Measurements from ENCODE around the gene SNRPN. TPM values are rescaled to one million over a fixed set of nuclear protein-coding genes. Genes with fewer than 3 reads are reported as not detected.

The SNRPN gene
- total and polyA plus RNA-seq, 2 of the 4 experiments (the other 2 are of a cell fraction), result 123 to 185 TPM

DNA sequence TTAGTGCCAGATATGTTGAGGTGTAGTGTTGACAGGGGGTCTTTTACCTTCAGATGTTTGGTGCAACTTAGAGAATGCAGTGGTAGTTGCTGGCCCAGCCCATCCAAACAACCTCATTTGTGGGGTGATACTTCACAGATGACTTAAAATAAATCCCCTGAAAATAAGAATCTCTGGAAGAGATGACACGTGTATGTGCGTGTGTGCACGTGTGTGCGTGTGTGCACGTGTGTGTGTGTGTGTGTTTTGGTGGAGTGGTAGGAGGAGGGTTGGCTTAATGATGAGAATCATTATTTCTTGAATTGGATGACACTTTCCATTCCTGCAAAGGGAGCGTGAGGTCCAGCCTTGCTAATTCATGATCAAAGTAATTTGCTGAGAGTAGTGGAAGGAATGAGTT is 31.9 kb downstream of the SNRPN start:
- Histone ChIP-seq H3K4me2 (ENCODE audit: low read depth, low read length) (no peak overlapping the region), H3K18ac (ENCODE audit: low read depth, low read length) (no peak overlapping the region), H4K8ac (ENCODE audit: low read depth in 2 of 2, low read length in 2 of 2) (no peak overlapping the region), H4K5ac (ENCODE audit: low read depth, low read length) (no peak overlapping the region), H3K4ac (ENCODE audit: low read depth, low read length) (no peak overlapping the region), H3K4me3 (ENCODE audit: insufficient read depth, low read depth, low read length) (no peak overlapping the region), H3K27me3 (ENCODE audit: control insufficient read depth, insufficient read depth, low read length) (no peaks in the 10 kb centered on the region), H4K20me1 (ENCODE audit: insufficient read depth, low read length) (peaks cover 3% of the 10 kb centered on the region), H3K36me3 (ENCODE audit: control insufficient read depth, insufficient read depth, low read length) (peaks cover 21% of the 10 kb centered on the region), H3K79me1 (ENCODE audit: low read depth in 1 of 2, low read length in 2 of 2) (no peaks in the 10 kb centered on the region; a peak in 1 of 4 replicates), H3K56ac (ENCODE audit: extremely low read depth, insufficient read depth, low read length) (no peak overlapping the region), H2BK15ac (ENCODE audit: low read depth, low read length) (no peak overlapping the region), H2BK5ac (ENCODE audit: low read depth, low read length, poor library complexity, severe bottlenecking) (no peak overlapping the region), H3K23ac (ENCODE audit: low read depth, low read length) (no peak overlapping the region), H3K4me1 (ENCODE audit: control insufficient read depth, insufficient read depth, low read length) (no peaks in the 10 kb centered on the region), H3K9me1 (ENCODE audit: insufficient read depth, low read length) (no peaks in the 10 kb centered on the region), H2BK120ac (ENCODE audit: low read depth, low read length) (no peak overlapping the region), H2AFZ (replicated peaks; ENCODE audit: low read length, poor library complexity) (no peak overlapping the region), H2BK20ac (ENCODE audit: low read depth, low read length) (no peak overlapping the region), H3K9me3 (ENCODE audit: control insufficient read depth, insufficient read depth, low read length) (no peaks in the 10 kb centered on the region), H2AK9ac (replicated peaks; ENCODE audit: low read depth, low read length, poor library complexity) (no peak overlapping the region), H4K91ac (ENCODE audit: insufficient read depth, low read depth, low read length) (no peak overlapping the region), H2AK5ac (ENCODE audit: low read depth, low read length) (no peak overlapping the region), H3K27ac (ENCODE audit: insufficient read depth, low read length) (no peak overlapping the region), H3K9ac (ENCODE audit: low read depth, low read length) (no peak overlapping the region), H3K14ac (replicated peaks; ENCODE audit: low read depth, low read length) (no peak overlapping the region)
- DNase-seq (no peak), ATAC-seq (ENCODE audit: low read depth) (no peak)
- in situ Hi-C loops (cut with MboI; ENCODE audit: low sequenced_read_pairs), result loop anchor here (10.0 kb wide), 1 partner anchor 118 kb away; no protein-coding TSS in a partner anchor
- POLR2A ChIA-PET (ENCODE audit: unreplicated experiment), result no interaction called here
- 89% methylated on average over 5 of the region's 6 CpGs; no CpG with 5 or more reads in 1 of the 2 experiments for WGBS, 2 experiments (ENCODE audit: extremely low coverage in 2 of 2, insufficient read length in 1 of 2)
- CTCF ChIA-PET, result no interaction called here
- TF ChIP-seq POLR2A (IDR thresholded peaks at IDR 0.05; ENCODE audit: low read depth, low read length) (no peak), FOS (IDR thresholded peaks at IDR 0.05; ENCODE audit: low read depth, low read length) (no peak), NFE2L2 (IDR thresholded peaks at IDR 0.05; ENCODE audit: low read depth, low read length) (no peak), CHD1 (IDR thresholded peaks at IDR 0.05; ENCODE audit: low read depth, low read length) (no peak), MAZ (IDR thresholded peaks at IDR 0.05; ENCODE audit: borderline replicate concordance, low read depth, low read length) (no peak), BHLHE40 (IDR thresholded peaks at IDR 0.05; ENCODE audit: low read depth, low read length) (no peak), SMC3 (IDR thresholded peaks at IDR 0.05; ENCODE audit: low read depth, low read length) (no peak), MAFK (IDR thresholded peaks at IDR 0.05; ENCODE audit: low read depth, low read length) (no peak), RAD21 (IDR thresholded peaks at IDR 0.05; ENCODE audit: low read length) (no peak), RCOR1 (IDR thresholded peaks at IDR 0.05; ENCODE audit: insufficient replicate concordance, low read length) (no peak), RFX5 (IDR thresholded peaks at IDR 0.05; ENCODE audit: low read depth, low read length) (no peak), MXI1 (IDR thresholded peaks at IDR 0.05; ENCODE audit: borderline replicate concordance, low read depth, low read length) (no peak), CEBPB (IDR thresholded peaks at IDR 0.05; ENCODE audit: low read depth, low read length) (no peak)
- TF ChIP-seq, protein P1, sequence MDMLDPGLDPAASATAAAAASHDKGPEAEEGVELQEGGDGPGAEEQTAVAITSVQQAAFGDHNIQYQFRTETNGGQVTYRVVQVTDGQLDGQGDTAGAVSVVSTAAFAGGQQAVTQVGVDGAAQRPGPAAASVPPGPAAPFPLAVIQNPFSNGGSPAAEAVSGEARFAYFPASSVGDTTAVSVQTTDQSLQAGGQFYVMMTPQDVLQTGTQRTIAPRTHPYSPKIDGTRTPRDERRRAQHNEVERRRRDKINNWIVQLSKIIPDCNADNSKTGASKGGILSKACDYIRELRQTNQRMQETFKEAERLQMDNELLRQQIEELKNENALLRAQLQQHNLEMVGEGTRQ (IDR thresholded peaks at IDR 0.05; ENCODE audit: low read depth, low read length), result no peak
- TF ChIP-seq, protein P2, sequence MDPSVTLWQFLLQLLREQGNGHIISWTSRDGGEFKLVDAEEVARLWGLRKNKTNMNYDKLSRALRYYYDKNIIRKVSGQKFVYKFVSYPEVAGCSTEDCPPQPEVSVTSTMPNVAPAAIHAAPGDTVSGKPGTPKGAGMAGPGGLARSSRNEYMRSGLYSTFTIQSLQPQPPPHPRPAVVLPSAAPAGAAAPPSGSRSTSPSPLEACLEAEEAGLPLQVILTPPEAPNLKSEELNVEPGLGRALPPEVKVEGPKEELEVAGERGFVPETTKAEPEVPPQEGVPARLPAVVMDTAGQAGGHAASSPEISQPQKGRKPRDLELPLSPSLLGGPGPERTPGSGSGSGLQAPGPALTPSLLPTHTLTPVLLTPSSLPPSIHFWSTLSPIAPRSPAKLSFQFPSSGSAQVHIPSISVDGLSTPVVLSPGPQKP (IDR thresholded peaks at IDR 0.05; ENCODE audit: borderline replicate concordance, low read depth, low read length), result no peak
- TF ChIP-seq, protein P3, sequence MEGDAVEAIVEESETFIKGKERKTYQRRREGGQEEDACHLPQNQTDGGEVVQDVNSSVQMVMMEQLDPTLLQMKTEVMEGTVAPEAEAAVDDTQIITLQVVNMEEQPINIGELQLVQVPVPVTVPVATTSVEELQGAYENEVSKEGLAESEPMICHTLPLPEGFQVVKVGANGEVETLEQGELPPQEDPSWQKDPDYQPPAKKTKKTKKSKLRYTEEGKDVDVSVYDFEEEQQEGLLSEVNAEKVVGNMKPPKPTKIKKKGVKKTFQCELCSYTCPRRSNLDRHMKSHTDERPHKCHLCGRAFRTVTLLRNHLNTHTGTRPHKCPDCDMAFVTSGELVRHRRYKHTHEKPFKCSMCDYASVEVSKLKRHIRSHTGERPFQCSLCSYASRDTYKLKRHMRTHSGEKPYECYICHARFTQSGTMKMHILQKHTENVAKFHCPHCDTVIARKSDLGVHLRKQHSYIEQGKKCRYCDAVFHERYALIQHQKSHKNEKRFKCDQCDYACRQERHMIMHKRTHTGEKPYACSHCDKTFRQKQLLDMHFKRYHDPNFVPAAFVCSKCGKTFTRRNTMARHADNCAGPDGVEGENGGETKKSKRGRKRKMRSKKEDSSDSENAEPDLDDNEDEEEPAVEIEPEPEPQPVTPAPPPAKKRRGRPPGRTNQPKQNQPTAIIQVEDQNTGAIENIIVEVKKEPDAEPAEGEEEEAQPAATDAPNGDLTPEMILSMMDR (conservative IDR thresholded peaks at IDR 0.05; ENCODE audit: low read depth, low read length), result no peak
- BruUV-seq (replicated peaks), result no TSS peak
- intact Hi-C loops (cut with micrococcal nuclease), result no loop called here
- dilution Hi-C loops (cut with HindIII; ENCODE audit: low sequenced_read_pairs, unreplicated experiment), result no loop called here
